SK-N-SH treated with all-trans-retinoic acid at 6 μM for 48 hours (cell line): ENCODE results near the gene LAGE3.

ENCODE experiments used
- ARNTL ChIP-seq: fragments of 450-650 bp; formaldehyde crosslinking; IDR thresholded peaks from 2 replicates; pipeline ENCODE4 v1.5.0; 2020; ENCODE audit warnings: low read depth, mild to moderate bottlenecking, moderate library complexity, borderline replicate concordance
- BACH2 ChIP-seq: fragments of 250-450 bp; sonication (Bioruptor Pico); IDR thresholded peaks from 2 replicates; pipeline ENCODE4 v1.9.0; 2021; ENCODE audit warnings: mild to moderate bottlenecking, borderline replicate concordance
- CSDC2 ChIP-seq: fragments of 250-450 bp; sonication (Bioruptor Pico); IDR thresholded peaks from 2 replicates; pipeline ENCODE4 v1.5.0; 2020; ENCODE audit warnings: mild to moderate bottlenecking, moderate library complexity
- ISL1 ChIP-seq: fragments of 250-450 bp; sonication (Bioruptor Pico); IDR thresholded peaks from 2 replicates; pipeline ENCODE4 v2.1.2; 2022; ENCODE audit warnings: mild to moderate bottlenecking, moderate library complexity
- PATZ1 ChIP-seq: fragments of 250-450 bp; sonication (Bioruptor Pico); IDR thresholded peaks from 2 replicates; pipeline ENCODE4 v1.8.0; 2020; ENCODE audit warnings: mild to moderate bottlenecking, moderate library complexity, borderline replicate concordance
- POU6F1 ChIP-seq: fragments of 250-450 bp; sonication (Bioruptor Pico); IDR thresholded peaks from 2 replicates; pipeline ENCODE4 v1.8.0; 2021; ENCODE audit warnings: low read depth, mild to moderate bottlenecking, moderate library complexity, borderline replicate concordance
- RARB ChIP-seq: fragments of 250-450 bp; sonication (Bioruptor Pico); IDR thresholded peaks from 2 replicates; pipeline ENCODE4 v1.8.0; 2021; ENCODE audit warnings: mild to moderate bottlenecking, moderate library complexity
- TCF4 ChIP-seq: fragments of 250-450 bp; sonication (Bioruptor Pico); IDR thresholded peaks from 2 replicates; pipeline ENCODE4 v1.8.0; 2021; ENCODE audit warnings: mild to moderate bottlenecking, moderate library complexity, borderline replicate concordance
- TSHZ2 ChIP-seq: fragments of 250-450 bp; sonication (Bioruptor Pico); IDR thresholded peaks from 2 replicates; pipeline ENCODE4 v1.5.0; 2020; ENCODE audit warnings: mild to moderate bottlenecking, moderate library complexity
- ZFP3 ChIP-seq: fragments of 250-450 bp; sonication (Bioruptor Pico); IDR thresholded peaks from 2 replicates; pipeline ENCODE4 v1.5.0; 2020; ENCODE audit warnings: mild to moderate bottlenecking, moderate library complexity
- ZFP30 ChIP-seq: fragments of 450-650 bp; formaldehyde crosslinking; IDR thresholded peaks from 2 replicates; pipeline ENCODE4 v1.5.0; 2022; ENCODE audit warnings: mild to moderate bottlenecking, moderate library complexity
- ZNF565 ChIP-seq: fragments of 450-650 bp; formaldehyde crosslinking; conservative IDR thresholded peaks from 2 replicates; pipeline ENCODE4 v1.5.0; 2020; ENCODE audit warnings: low read depth, mild to moderate bottlenecking, moderate library complexity
- TF ChIP-seq, protein P1 (sequence below): fragments of 250-450 bp; sonication (Bioruptor Pico); IDR thresholded peaks from 2 replicates; pipeline ENCODE4 v1.5.1; 2020; ENCODE audit warnings: low read depth, mild to moderate bottlenecking, moderate library complexity

DNA sequence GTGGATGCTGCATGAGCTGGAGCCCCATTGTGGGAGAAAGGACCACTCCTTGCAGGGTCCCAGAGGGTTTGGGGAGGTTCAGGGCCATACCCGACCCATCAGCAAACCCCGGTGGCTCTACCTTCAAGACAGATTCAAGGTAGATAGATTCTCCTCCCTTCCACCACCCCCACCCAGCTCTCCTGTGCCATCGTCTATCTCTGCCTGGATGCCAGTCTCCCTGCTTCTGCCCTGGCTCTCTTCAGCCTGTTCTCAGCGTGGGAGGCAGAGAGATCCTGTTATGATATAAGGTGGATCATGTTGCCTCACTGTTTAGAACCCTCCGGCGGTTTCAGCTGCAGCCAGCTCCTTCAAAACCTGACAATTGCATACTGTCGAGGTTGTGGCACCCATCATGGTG is 5.4 kb downstream of the LAGE3 start:
- TF ChIP-seq, protein P1, sequence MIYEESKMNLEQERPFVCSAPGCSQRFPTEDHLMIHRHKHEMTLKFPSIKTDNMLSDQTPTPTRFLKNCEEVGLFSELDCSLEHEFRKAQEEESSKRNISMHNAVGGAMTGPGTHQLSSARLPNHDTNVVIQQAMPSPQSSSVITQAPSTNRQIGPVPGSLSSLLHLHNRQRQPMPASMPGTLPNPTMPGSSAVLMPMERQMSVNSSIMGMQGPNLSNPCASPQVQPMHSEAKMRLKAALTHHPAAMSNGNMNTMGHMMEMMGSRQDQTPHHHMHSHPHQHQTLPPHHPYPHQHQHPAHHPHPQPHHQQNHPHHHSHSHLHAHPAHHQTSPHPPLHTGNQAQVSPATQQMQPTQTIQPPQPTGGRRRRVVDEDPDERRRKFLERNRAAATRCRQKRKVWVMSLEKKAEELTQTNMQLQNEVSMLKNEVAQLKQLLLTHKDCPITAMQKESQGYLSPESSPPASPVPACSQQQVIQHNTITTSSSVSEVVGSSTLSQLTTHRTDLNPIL: no peak
- no peak for TF ChIP-seq RARB (CRISPR knock-in tag)
- no peak for TF ChIP-seq ZNF565 (CRISPR knock-in tag)
- no peak for TF ChIP-seq POU6F1 (CRISPR knock-in tag)
- no peak for TF ChIP-seq ZFP30
- no peak for TF ChIP-seq PATZ1 (CRISPR knock-in tag)
- no peak for TF ChIP-seq TCF4
- no peak for TF ChIP-seq ZFP3 (CRISPR knock-in tag)
- no peak for TF ChIP-seq TSHZ2
- TF ChIP-seq CSDC2: no peak
- TF ChIP-seq BACH2 (CRISPR knock-in tag): no peak
- no peak for TF ChIP-seq ARNTL
- no peak for TF ChIP-seq ISL1
